Glutamatergic neuron (in vitro differentiated cells): ENCODE results near the gene YTHDC2. TPM values are rescaled to one million over a fixed set of nuclear protein-coding genes. Genes with fewer than 3 reads are reported as not detected.

ENCODE experiments used
- DNase-seq: peaks from one replicate; pipeline ENCODE4 v3.0.0; 2022
- H3K27ac Mint-ChIP-seq: one replicate; pipeline ENCODE4 v1.8.0; 2020; ENCODE audit warnings: mild to moderate bottlenecking, mixed read lengths, inconsistent platforms; ENCODE audit not compliant: unreplicated experiment
- H3K27me3 Mint-ChIP-seq: one replicate; pipeline ENCODE4 v1.8.0; 2020; ENCODE audit warnings: mild to moderate bottlenecking, moderate library complexity, mixed read lengths, inconsistent platforms; ENCODE audit not compliant: unreplicated experiment
- H3K36me3 Mint-ChIP-seq: one replicate; pipeline ENCODE4 v1.8.0; 2020; ENCODE audit warnings: mild to moderate bottlenecking, mixed read lengths, inconsistent platforms; ENCODE audit not compliant: unreplicated experiment
- H3K4me1 Mint-ChIP-seq: one replicate; pipeline ENCODE4 v1.8.0; 2020; ENCODE audit warnings: mild to moderate bottlenecking, low read depth, mixed read lengths, inconsistent platforms; ENCODE audit not compliant: unreplicated experiment
- H3K4me3 Mint-ChIP-seq: one replicate; pipeline ENCODE4 v1.8.0; 2020; ENCODE audit warnings: mild to moderate bottlenecking, mixed read lengths, inconsistent platforms; ENCODE audit not compliant: unreplicated experiment
- H3K9me3 Mint-ChIP-seq: one replicate; pipeline ENCODE4 v1.8.0; 2020; ENCODE audit warnings: mild to moderate bottlenecking, moderate library complexity, mixed read lengths, inconsistent platforms; ENCODE audit not compliant: unreplicated experiment
- CTCF ChIP-seq: fragments of 200-600 bp; sonication (generic); IDR thresholded peaks from one replicate; pipeline ENCODE4 v1.5.0; 2021; ENCODE audit not compliant: partially characterized antibody, unreplicated experiment
- total RNA-seq: library from RNA; stranded (reverse); fragmentation: NEBNext Ultra II Directional; extraction: Animal tissue kit (Norgen Biotek cat#: 25700); gene quantifications from one replicate; pipeline ENCODE4 v1.2.1, GENCODE V29; 2021; ENCODE audit not compliant: unreplicated experiment

The YTHDC2 gene
- total RNA-seq, 1 donor from 2014 or later = 39.9 TPM

GRCh38 chr5:113491022-113491421, 22.5 kb upstream of the YTHDC2 start:
- no peak overlapping the region for H3K4me3 Mint-ChIP-seq
- peaks cover 4% of the 10 kb centered on the region for H3K27me3 Mint-ChIP-seq
- H3K27ac Mint-ChIP-seq = no peak overlapping the region
- H3K4me1 Mint-ChIP-seq = peaks cover 2% of the 10 kb centered on the region
- TF ChIP-seq CTCF = no peak
- no peak for DNase-seq
- H3K36me3 Mint-ChIP-seq = peaks cover 11% of the 10 kb centered on the region
- H3K9me3 Mint-ChIP-seq = peaks cover 5% of the 10 kb centered on the region

- Mint-ChIP-seq H3K36me3 (peaks cover 11% of the 10 kb centered on the region), H3K27ac (no peak overlapping the region), H3K9me3 (peaks cover 5% of the 10 kb centered on the region), H3K27me3 (peaks cover 4% of the 10 kb centered on the region), H3K4me3 (no peak overlapping the region), H3K4me1 (peaks cover 12% of the 10 kb centered on the region)
- no peak for TF ChIP-seq CTCF
- no peak for DNase-seq
Measured at GRCh38 chr5:113493446-113493845, 20.0 kb upstream of the YTHDC2 start.

- Mint-ChIP-seq H3K27ac (no peak overlapping the region), H3K36me3 (peaks cover 7% of the 10 kb centered on the region), H3K27me3 (peaks cover 4% of the 10 kb centered on the region), H3K4me3 (no peak overlapping the region), H3K9me3 (peaks cover 3% of the 10 kb centered on the region), H3K4me1 (peaks cover 12% of the 10 kb centered on the region)
- TF ChIP-seq CTCF = no peak
- DNase-seq = no peak
Measured at GRCh38 chr5:113495422-113495841, 18.1 kb upstream of the YTHDC2 start.

- Mint-ChIP-seq H3K4me3 (no peak overlapping the region), H3K9me3 (no peaks in the 10 kb centered on the region), H3K27me3 (no peaks in the 10 kb centered on the region), H3K27ac (no peak overlapping the region), H3K4me1 (peaks cover 3% of the 10 kb centered on the region), H3K36me3 (peaks cover 11% of the 10 kb centered on the region)
- DNase-seq = no peak
- no peak for TF ChIP-seq CTCF
Measured at GRCh38 chr5:113502073-113502472, 11.4 kb upstream of the YTHDC2 start.

- no peaks in the 10 kb centered on the region for H3K27me3 Mint-ChIP-seq
- no peak for DNase-seq
- TF ChIP-seq CTCF = no peak
- no peaks in the 10 kb centered on the region for H3K4me1 Mint-ChIP-seq
- no peak overlapping the region for H3K27ac Mint-ChIP-seq
- H3K9me3 Mint-ChIP-seq = no peaks in the 10 kb centered on the region
- no peak overlapping the region for H3K4me3 Mint-ChIP-seq
- H3K36me3 Mint-ChIP-seq = peaks cover 11% of the 10 kb centered on the region
Measured at GRCh38 chr5:113503146-113503545, 10.3 kb upstream of the YTHDC2 start.
